Measurements from ENCODE around the gene EXOC4. TPM values are rescaled to one million over a fixed set of nuclear protein-coding genes. Genes with fewer than 3 reads are reported as not detected.

The EXOC4 gene
- total RNA-seq, 1 donor from 2014 or later, result 65.0 TPM

GRCh38 chr7:133999178-133999577 is 746.3 kb downstream of the EXOC4 start:
- no peak overlapping the region for H3K27ac Mint-ChIP-seq
- intact Hi-C loops (cut with micrococcal nuclease), result no loop called here
- no peaks in the 10 kb centered on the region for H3K9me3 Mint-ChIP-seq
- H3K36me3 Mint-ChIP-seq (ENCODE audit: low read depth), result no peaks in the 10 kb centered on the region
- no peaks in the 10 kb centered on the region for H3K27me3 Mint-ChIP-seq (ENCODE audit: low read depth)
- no peak for DNase-seq (ENCODE audit: low spot score)
- H3K4me3 Mint-ChIP-seq (ENCODE audit: low read depth), result no peak overlapping the region
- H3K4me1 Mint-ChIP-seq (ENCODE audit: low read depth), result no peaks in the 10 kb centered on the region

GRCh38 chr7:134004829-134005505 is 752.1 kb downstream of the EXOC4 start:
- no peak overlapping the region for H3K27ac Mint-ChIP-seq
- H3K4me1 Mint-ChIP-seq (ENCODE audit: low read depth), result no peaks in the 10 kb centered on the region
- H3K36me3 Mint-ChIP-seq (ENCODE audit: low read depth), result peaks cover 6% of the 10 kb centered on the region
- intact Hi-C loops (cut with micrococcal nuclease), result no loop called here
- no peaks in the 10 kb centered on the region for H3K27me3 Mint-ChIP-seq (ENCODE audit: low read depth)
- DNase-seq (ENCODE audit: low spot score), result no peak
- no peaks in the 10 kb centered on the region for H3K9me3 Mint-ChIP-seq
- no peak overlapping the region for H3K4me3 Mint-ChIP-seq (ENCODE audit: low read depth)

GRCh38 chr7:134009314-134010110 is 756.6 kb downstream of the EXOC4 start:
- no peaks in the 10 kb centered on the region for H3K4me1 Mint-ChIP-seq (ENCODE audit: low read depth)
- H3K9me3 Mint-ChIP-seq, result no peaks in the 10 kb centered on the region
- no peak overlapping the region for H3K4me3 Mint-ChIP-seq (ENCODE audit: low read depth)
- no peak overlapping the region for H3K27ac Mint-ChIP-seq
- intact Hi-C loops (cut with micrococcal nuclease), result no loop called here
- no peak for DNase-seq (ENCODE audit: low spot score)
- H3K36me3 Mint-ChIP-seq (ENCODE audit: low read depth), result peaks cover 6% of the 10 kb centered on the region
- H3K27me3 Mint-ChIP-seq (ENCODE audit: low read depth), result no peaks in the 10 kb centered on the region

- Mint-ChIP-seq H3K27ac (no peak overlapping the region), H3K4me3 (ENCODE audit: low read depth) (no peak overlapping the region), H3K4me1 (ENCODE audit: low read depth) (no peaks in the 10 kb centered on the region), H3K27me3 (ENCODE audit: low read depth) (no peaks in the 10 kb centered on the region), H3K36me3 (ENCODE audit: low read depth) (no peaks in the 10 kb centered on the region), H3K9me3 (no peaks in the 10 kb centered on the region)
- intact Hi-C loops (cut with micrococcal nuclease), result no loop called here
- DNase-seq (ENCODE audit: low spot score), result no peak
These were observed 760.4 kb downstream of the EXOC4 start for GRCh38 chr7:134013249-134013648.

- Mint-ChIP-seq H3K4me1 (ENCODE audit: low read depth) (no peaks in the 10 kb centered on the region), H3K9me3 (no peaks in the 10 kb centered on the region), H3K36me3 (ENCODE audit: low read depth) (no peaks in the 10 kb centered on the region), H3K27ac (no peak overlapping the region), H3K27me3 (ENCODE audit: low read depth) (no peaks in the 10 kb centered on the region), H3K4me3 (ENCODE audit: low read depth) (no peak overlapping the region)
- no peak for DNase-seq (ENCODE audit: low spot score)
- intact Hi-C loops (cut with micrococcal nuclease), result no loop called here
These were observed 762.1 kb downstream of the EXOC4 start for GRCh38 chr7:134014935-134015334.

- Mint-ChIP-seq H3K27me3 (ENCODE audit: low read depth) (no peaks in the 10 kb centered on the region), H3K4me3 (ENCODE audit: low read depth) (no peak overlapping the region), H3K36me3 (ENCODE audit: low read depth) (no peaks in the 10 kb centered on the region), H3K9me3 (no peaks in the 10 kb centered on the region), H3K27ac (no peak overlapping the region), H3K4me1 (ENCODE audit: low read depth) (no peaks in the 10 kb centered on the region)
- DNase-seq (ENCODE audit: low spot score), result no peak
- intact Hi-C loops (cut with micrococcal nuclease), result no loop called here
These were observed 763.5 kb downstream of the EXOC4 start for GRCh38 chr7:134016223-134016941.

GRCh38 chr7:134016942-134017303 is 764.0 kb downstream of the EXOC4 start:
- no peak overlapping the region for H3K4me3 Mint-ChIP-seq (ENCODE audit: low read depth)
- no peaks in the 10 kb centered on the region for H3K4me1 Mint-ChIP-seq (ENCODE audit: low read depth)
- H3K27me3 Mint-ChIP-seq (ENCODE audit: low read depth), result no peaks in the 10 kb centered on the region
- intact Hi-C loops (cut with micrococcal nuclease), result no loop called here
- H3K9me3 Mint-ChIP-seq, result no peaks in the 10 kb centered on the region
- H3K27ac Mint-ChIP-seq, result no peak overlapping the region
- no peak for DNase-seq (ENCODE audit: low spot score)
- H3K36me3 Mint-ChIP-seq (ENCODE audit: low read depth), result no peaks in the 10 kb centered on the region

GRCh38 chr7:134018306-134018705 is 765.4 kb downstream of the EXOC4 start:
- no peaks in the 10 kb centered on the region for H3K36me3 Mint-ChIP-seq (ENCODE audit: low read depth)
- no peaks in the 10 kb centered on the region for H3K4me1 Mint-ChIP-seq (ENCODE audit: low read depth)
- DNase-seq (ENCODE audit: low spot score), result no peak
- intact Hi-C loops (cut with micrococcal nuclease), result no loop called here
- H3K27me3 Mint-ChIP-seq (ENCODE audit: low read depth), result no peaks in the 10 kb centered on the region
- H3K27ac Mint-ChIP-seq, result no peak overlapping the region
- no peak overlapping the region for H3K4me3 Mint-ChIP-seq (ENCODE audit: low read depth)
- no peaks in the 10 kb centered on the region for H3K9me3 Mint-ChIP-seq

- intact Hi-C loops (cut with micrococcal nuclease), result no loop called here
- Mint-ChIP-seq H3K27ac (no peak overlapping the region), H3K4me1 (ENCODE audit: low read depth) (no peaks in the 10 kb centered on the region), H3K9me3 (no peaks in the 10 kb centered on the region), H3K4me3 (ENCODE audit: low read depth) (no peak overlapping the region), H3K27me3 (ENCODE audit: low read depth) (no peaks in the 10 kb centered on the region), H3K36me3 (ENCODE audit: low read depth) (no peaks in the 10 kb centered on the region)
- no peak for DNase-seq (ENCODE audit: low spot score)
These were observed 766.4 kb downstream of the EXOC4 start for GRCh38 chr7:134019251-134019650.

GRCh38 chr7:134021836-134022235 is 769.0 kb downstream of the EXOC4 start:
- Mint-ChIP-seq H3K4me3 (ENCODE audit: low read depth) (no peak overlapping the region), H3K36me3 (ENCODE audit: low read depth) (no peaks in the 10 kb centered on the region), H3K4me1 (ENCODE audit: low read depth) (no peaks in the 10 kb centered on the region), H3K27me3 (ENCODE audit: low read depth) (no peaks in the 10 kb centered on the region), H3K27ac (no peak overlapping the region), H3K9me3 (no peaks in the 10 kb centered on the region)
- intact Hi-C loops (cut with micrococcal nuclease), result no loop called here
- DNase-seq (ENCODE audit: low spot score), result no peak

GRCh38 chr7:134022286-134022911 is 769.5 kb downstream of the EXOC4 start:
- H3K4me3 Mint-ChIP-seq (ENCODE audit: low read depth), result no peak overlapping the region
- no peak for DNase-seq (ENCODE audit: low spot score)
- no peaks in the 10 kb centered on the region for H3K27me3 Mint-ChIP-seq (ENCODE audit: low read depth)
- intact Hi-C loops (cut with micrococcal nuclease), result no loop called here
- no peaks in the 10 kb centered on the region for H3K4me1 Mint-ChIP-seq (ENCODE audit: low read depth)
- no peaks in the 10 kb centered on the region for H3K9me3 Mint-ChIP-seq
- no peak overlapping the region for H3K27ac Mint-ChIP-seq
- no peaks in the 10 kb centered on the region for H3K36me3 Mint-ChIP-seq (ENCODE audit: low read depth)

- H3K27ac Mint-ChIP-seq, result no peak overlapping the region
- no peak for DNase-seq (ENCODE audit: low spot score)
- no peak overlapping the region for H3K4me3 Mint-ChIP-seq (ENCODE audit: low read depth)
- H3K36me3 Mint-ChIP-seq (ENCODE audit: low read depth), result no peaks in the 10 kb centered on the region
- H3K9me3 Mint-ChIP-seq, result no peaks in the 10 kb centered on the region
- H3K4me1 Mint-ChIP-seq (ENCODE audit: low read depth), result no peaks in the 10 kb centered on the region
- H3K27me3 Mint-ChIP-seq (ENCODE audit: low read depth), result no peaks in the 10 kb centered on the region
- intact Hi-C loops (cut with micrococcal nuclease), result no loop called here
These were observed 771.9 kb downstream of the EXOC4 start for GRCh38 chr7:134024739-134025138.

- DNase-seq (ENCODE audit: low spot score), result no peak
- H3K4me1 Mint-ChIP-seq (ENCODE audit: low read depth), result no peaks in the 10 kb centered on the region
- no peaks in the 10 kb centered on the region for H3K9me3 Mint-ChIP-seq
- H3K27ac Mint-ChIP-seq, result no peak overlapping the region
- H3K27me3 Mint-ChIP-seq (ENCODE audit: low read depth), result no peaks in the 10 kb centered on the region
- H3K4me3 Mint-ChIP-seq (ENCODE audit: low read depth), result no peak overlapping the region
- intact Hi-C loops (cut with micrococcal nuclease), result no loop called here
- H3K36me3 Mint-ChIP-seq (ENCODE audit: low read depth), result no peaks in the 10 kb centered on the region
These were observed 776.0 kb downstream of the EXOC4 start for GRCh38 chr7:134028853-134029252.
